GM12874 (cell line): Measurements from ENCODE around the gene MSLN.

Experiments
- CTCF ChIP-seq: IDR thresholded peaks from 2 replicates; pipeline ENCODE4 v1.5.1; 2011; ENCODE audit warnings: low read depth, mild to moderate bottlenecking, control low read depth, low read length, moderate library complexity; ENCODE audit not compliant: insufficient read depth

The MSLN gene

GRCh38 chr16:725041-725376, 35.5 kb upstream of the MSLN start:
- TF ChIP-seq CTCF, result no peak

- no peak for TF ChIP-seq CTCF
These were observed 34.9 kb upstream of the MSLN start for GRCh38 chr16:725463-726187.

- TF ChIP-seq CTCF, result no peak
These were observed 34.4 kb upstream of the MSLN start for GRCh38 chr16:726188-726437.

GRCh38 chr16:726438-727290, 33.9 kb upstream of the MSLN start, which contains the start of the genes CCDC78 and HAGHL:
Gene CCDC78 (minus strand): TSS chr16:726443. CDS start chr16:726367, 76 bp downstream.
Gene HAGHL (plus strand): TSS chr16:727106. CDS start chr16:727510, 404 bp downstream.
- no peak for TF ChIP-seq CTCF

- no peak for TF ChIP-seq CTCF
These were observed 33.1 kb upstream of the MSLN start for GRCh38 chr16:727291-727977.

GRCh38 chr16:728131-728889, 32.2 kb upstream of the MSLN start:
- TF ChIP-seq CTCF, result no peak
